Loucy (cell line): ENCODE results near the gene TMEM121.

Experiments used
- H2AFZ ChIP-seq: fragments of 200-600 bp; sonication (generic); 2 replicates; pipeline ENCODE4 v1.6.0; 2016; ENCODE audit warnings: antibody characterized with exemption, mild to moderate bottlenecking, low read length, moderate library complexity
- H3F3A ChIP-seq: fragments of 200-600 bp; 2 replicates; pipeline ENCODE4 v1.6.0; 2016; ENCODE audit warnings: antibody characterized with exemption, low read depth, mild to moderate bottlenecking
- H3K27me3 ChIP-seq: fragments of 200-600 bp; sonication (generic); 2 replicates; pipeline ENCODE4 v1.6.1; 2014; ENCODE audit warnings: low read length, mild to moderate bottlenecking; ENCODE audit not compliant: insufficient read depth, poor library complexity, severe bottlenecking
- H3K36me3 ChIP-seq: fragments of 200-600 bp; sonication (generic); 2 replicates; pipeline ENCODE4 v1.6.1; 2016; ENCODE audit warnings: low read length; ENCODE audit not compliant: insufficient read depth
- H3K4me1 ChIP-seq: fragments of 200-600 bp; sonication (generic); 2 replicates; pipeline ENCODE4 v1.5.1; 2014; ENCODE audit warnings: low read length, mild to moderate bottlenecking; ENCODE audit not compliant: insufficient read depth, poor library complexity, severe bottlenecking
- H3K4me2 ChIP-seq: fragments of 200-600 bp; sonication (generic); 2 replicates; pipeline ENCODE4 v1.6.0; 2014; ENCODE audit warnings: antibody characterized with exemption, low read length, low read depth, mild to moderate bottlenecking; ENCODE audit not compliant: poor library complexity, severe bottlenecking
- H3K4me3 ChIP-seq: fragments of 200-600 bp; sonication (generic); 2 replicates; pipeline ENCODE4 v1.5.1; 2014; ENCODE audit warnings: low read length, mild to moderate bottlenecking, mixed read lengths; ENCODE audit not compliant: poor library complexity, severe bottlenecking
- H3K79me2 ChIP-seq: fragments of 200-600 bp; sonication (generic); 2 replicates; pipeline ENCODE4 v1.6.1; 2014; ENCODE audit warnings: low read length; ENCODE audit not compliant: insufficient read depth
- H3K9ac ChIP-seq: fragments of 200-600 bp; sonication (generic); 2 replicates; pipeline ENCODE4 v1.6.0; 2014; ENCODE audit warnings: mild to moderate bottlenecking, low read depth, low read length, moderate library complexity; ENCODE audit not compliant: poor library complexity, severe bottlenecking
- H3K9me2 ChIP-seq: fragments of 200-600 bp; sonication (generic); replicated peaks from 2 replicates; pipeline ENCODE4 v1.6.1; 2016; ENCODE audit warnings: low read depth, low read length, mixed read lengths
- H3K9me3 ChIP-seq: fragments of 200-600 bp; sonication (generic); 2 replicates; pipeline ENCODE4 v1.6.1; 2014; ENCODE audit warnings: mild to moderate bottlenecking, antibody characterized with exemption, low read length, low read depth; ENCODE audit not compliant: insufficient read depth
- H4K20me1 ChIP-seq: fragments of 200-600 bp; sonication (generic); 2 replicates; pipeline ENCODE4 v1.6.0; 2014; ENCODE audit warnings: antibody characterized with exemption, low read length, mild to moderate bottlenecking; ENCODE audit not compliant: insufficient read depth, poor library complexity, severe bottlenecking
- EZH2phosphoT487 ChIP-seq: fragments of 200-600 bp; IDR thresholded peaks from 2 replicates; pipeline ENCODE4 v1.6.1; 2018; ENCODE audit warnings: antibody characterized with exemption, mild to moderate bottlenecking, moderate library complexity, borderline replicate concordance
- TF ChIP-seq, protein P1 (sequence below): fragments of 200-600 bp; sonication (generic); conservative IDR thresholded peaks from 2 replicates; pipeline ENCODE4 v1.5.1; 2014; ENCODE audit warnings: mild to moderate bottlenecking, antibody characterized with exemption, low read length

Gene TMEM121

DNA sequence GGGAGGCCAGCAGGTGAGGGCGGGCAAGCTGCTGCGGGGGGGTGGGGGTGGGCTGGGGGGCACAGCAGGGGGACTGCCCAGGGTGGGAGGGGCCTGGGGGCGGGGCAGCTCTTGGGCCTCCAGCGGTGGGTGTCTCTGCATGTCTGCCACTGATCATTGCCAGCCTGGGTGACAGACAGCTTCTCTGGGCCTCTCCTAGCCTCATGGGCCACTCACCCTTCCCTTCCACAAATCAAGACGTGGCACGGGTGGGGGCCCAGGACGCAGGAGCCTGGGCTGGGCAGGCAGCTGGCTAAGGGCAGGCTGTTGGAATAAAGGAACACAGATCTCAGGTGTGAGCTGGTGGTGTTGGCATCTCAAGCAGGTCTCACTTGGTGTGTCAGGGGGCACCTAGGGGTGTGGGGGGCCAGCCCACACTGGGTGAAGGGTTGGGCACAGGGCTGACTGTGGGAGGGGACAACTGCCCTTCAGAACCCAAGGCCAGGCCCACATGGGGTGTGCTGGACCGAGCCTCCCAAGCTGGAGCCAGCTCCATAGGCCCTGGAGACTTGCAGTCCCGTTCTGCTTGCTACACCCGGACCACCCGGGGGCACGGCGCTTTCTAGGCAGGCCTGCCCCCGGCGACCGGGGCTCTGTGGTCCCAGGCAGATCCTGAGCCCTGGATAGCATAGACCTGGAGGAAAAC is 32.3 kb upstream of the TMEM121 start:
- no peaks in the 10 kb centered on the region for H3K9me3 ChIP-seq
- H3K36me3 ChIP-seq: no peaks in the 10 kb centered on the region
- H3F3A ChIP-seq: no peaks in the 10 kb centered on the region
- H2AFZ ChIP-seq: no peak overlapping the region
- H3K4me3 ChIP-seq: no peak overlapping the region
- H3K4me1 ChIP-seq: peaks cover 17% of the 10 kb centered on the region
- peaks cover 16% of the 10 kb centered on the region for H4K20me1 ChIP-seq
- no peak overlapping the region for H3K9ac ChIP-seq
- H3K27me3 ChIP-seq: no peaks in the 10 kb centered on the region
- H3K79me2 ChIP-seq: peaks cover 20% of the 10 kb centered on the region
- no peak overlapping the region for H3K4me2 ChIP-seq
- TF ChIP-seq, protein P1, sequence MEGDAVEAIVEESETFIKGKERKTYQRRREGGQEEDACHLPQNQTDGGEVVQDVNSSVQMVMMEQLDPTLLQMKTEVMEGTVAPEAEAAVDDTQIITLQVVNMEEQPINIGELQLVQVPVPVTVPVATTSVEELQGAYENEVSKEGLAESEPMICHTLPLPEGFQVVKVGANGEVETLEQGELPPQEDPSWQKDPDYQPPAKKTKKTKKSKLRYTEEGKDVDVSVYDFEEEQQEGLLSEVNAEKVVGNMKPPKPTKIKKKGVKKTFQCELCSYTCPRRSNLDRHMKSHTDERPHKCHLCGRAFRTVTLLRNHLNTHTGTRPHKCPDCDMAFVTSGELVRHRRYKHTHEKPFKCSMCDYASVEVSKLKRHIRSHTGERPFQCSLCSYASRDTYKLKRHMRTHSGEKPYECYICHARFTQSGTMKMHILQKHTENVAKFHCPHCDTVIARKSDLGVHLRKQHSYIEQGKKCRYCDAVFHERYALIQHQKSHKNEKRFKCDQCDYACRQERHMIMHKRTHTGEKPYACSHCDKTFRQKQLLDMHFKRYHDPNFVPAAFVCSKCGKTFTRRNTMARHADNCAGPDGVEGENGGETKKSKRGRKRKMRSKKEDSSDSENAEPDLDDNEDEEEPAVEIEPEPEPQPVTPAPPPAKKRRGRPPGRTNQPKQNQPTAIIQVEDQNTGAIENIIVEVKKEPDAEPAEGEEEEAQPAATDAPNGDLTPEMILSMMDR: no peak
- TF ChIP-seq EZH2phosphoT487: no peak
- no peaks in the 10 kb centered on the region for H3K9me2 ChIP-seq

- Histone ChIP-seq H2AFZ (no peak overlapping the region), H4K20me1 (peaks cover 16% of the 10 kb centered on the region), H3F3A (no peaks in the 10 kb centered on the region), H3K27me3 (no peaks in the 10 kb centered on the region), H3K9me2 (no peaks in the 10 kb centered on the region), H3K79me2 (peaks cover 20% of the 10 kb centered on the region), H3K36me3 (no peaks in the 10 kb centered on the region), H3K4me3 (no peak overlapping the region), H3K9ac (no peak overlapping the region), H3K4me2 (no peak overlapping the region), H3K9me3 (no peaks in the 10 kb centered on the region), H3K4me1 (peaks cover 12% of the 10 kb centered on the region)
- TF ChIP-seq, protein P1: no peak
- TF ChIP-seq EZH2phosphoT487: no peak
Measured at GRCh38 chr14:105494606-105494929, 31.8 kb upstream of the TMEM121 start.

DNA sequence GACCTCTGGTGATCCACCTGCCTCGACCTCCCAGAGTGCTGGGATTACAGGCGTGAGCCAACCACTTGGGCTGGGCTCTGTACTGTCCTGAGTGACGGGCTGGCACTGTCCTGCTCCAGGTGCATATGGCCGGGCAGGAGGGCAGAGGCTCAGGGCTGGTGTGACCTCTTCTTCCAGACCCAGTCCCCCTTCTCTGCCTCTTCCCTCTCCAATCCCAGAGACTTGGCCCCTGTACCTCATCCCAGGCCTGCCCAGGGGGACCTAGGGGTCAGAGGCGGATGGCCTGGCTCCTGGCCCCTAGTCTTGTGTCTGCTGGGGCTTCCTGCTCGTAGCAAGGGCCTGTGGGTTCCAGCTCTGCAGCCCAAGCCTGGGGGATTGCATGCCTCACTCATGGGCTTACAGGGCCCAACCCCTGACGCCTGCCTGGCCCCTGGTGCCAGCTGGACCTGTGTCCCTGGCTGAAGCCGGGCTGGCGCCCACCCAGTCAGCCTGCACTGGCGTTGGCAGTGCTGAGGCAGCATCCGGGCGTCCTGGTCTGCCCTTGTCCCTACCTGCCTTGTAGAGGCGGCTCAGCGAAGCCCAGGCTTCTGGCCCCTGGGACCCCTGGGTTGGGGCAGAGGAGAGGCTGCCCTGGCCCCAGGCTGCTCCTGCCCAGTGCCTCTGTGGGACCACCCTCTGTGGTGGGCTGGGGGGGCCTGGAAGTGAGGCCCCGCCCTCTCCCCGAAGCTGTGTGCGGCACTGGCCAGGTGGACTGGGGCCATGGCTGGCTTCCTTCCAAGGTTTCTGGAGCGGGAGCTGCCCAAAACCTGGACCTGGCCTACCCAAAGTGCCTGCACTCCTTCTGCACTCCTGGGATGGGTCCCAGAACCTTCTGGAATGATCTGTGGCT is 31.0 kb upstream of the TMEM121 start:
- no peak overlapping the region for H3K4me3 ChIP-seq
- no peak overlapping the region for H3K9ac ChIP-seq
- no peaks in the 10 kb centered on the region for H3F3A ChIP-seq
- no peaks in the 10 kb centered on the region for H3K36me3 ChIP-seq
- H2AFZ ChIP-seq: no peak overlapping the region
- H3K9me3 ChIP-seq: no peaks in the 10 kb centered on the region
- no peaks in the 10 kb centered on the region for H3K9me2 ChIP-seq
- H4K20me1 ChIP-seq: peaks cover 16% of the 10 kb centered on the region
- H3K27me3 ChIP-seq: no peaks in the 10 kb centered on the region
- peaks cover 12% of the 10 kb centered on the region for H3K4me1 ChIP-seq
- TF ChIP-seq, protein P1: no peak
- TF ChIP-seq EZH2phosphoT487: no peak
- H3K4me2 ChIP-seq: no peak overlapping the region
- H3K79me2 ChIP-seq: peaks cover 20% of the 10 kb centered on the region
